CD14-positive monocyte (primary cell): ENCODE measurements around the gene BEST2. TPM values are rescaled to one million over a fixed set of nuclear protein-coding genes. Genes with fewer than 3 reads are reported as not detected.

Experiments
- DNase-seq, 3 donors: peaks; one replicate each; pipeline ENCODE4 v3.0.0-alpha.2; 2011 to 2022
- H2AFZ ChIP-seq: 2 replicates; pipeline ENCODE4 v1.6.0; 2012; ENCODE audit warnings: mild to moderate bottlenecking, low read depth, low read length, inconsistent platforms; ENCODE audit not compliant: insufficient read depth, poor library complexity, severe bottlenecking
- H3K27ac ChIP-seq, 2 donors: 1 replicate in 1 of 2; 2 replicates in 1 of 2; pipeline ENCODE4 v1.5.1; 2012 to 2013; ENCODE audit warnings: low read length in 2 of 2, control low read depth in 1 of 2, inconsistent platforms in 1 of 2, low read depth in 1 of 2, mild to moderate bottlenecking in 1 of 2
- H3K27me3 ChIP-seq, 2 donors: one replicate each; pipeline versions ENCODE4 v1.6.0 to v1.6.1; 2011 to 2013; ENCODE audit warnings: low read length in 2 of 2; ENCODE audit not compliant: control insufficient read depth in 2 of 2, insufficient read depth in 2 of 2
- H3K36me3 ChIP-seq, 2 donors: replicated peaks in 1 of 2; 1 replicate in 1 of 2; 2 replicates in 1 of 2; pipeline versions ENCODE4 v1.5.1 to v1.6.1; 2012 to 2013; ENCODE audit warnings: low read length in 2 of 2, control low read depth in 1 of 2, inconsistent platforms in 1 of 2, mild to moderate bottlenecking in 1 of 2; ENCODE audit not compliant: insufficient read depth in 2 of 2, control insufficient read depth in 1 of 2
- H3K4me1 ChIP-seq, 2 donors: 1 replicate in 1 of 2; 2 replicates in 1 of 2; pipeline versions ENCODE4 v1.5.1 to v1.6.1; 2012 to 2013; ENCODE audit warnings: low read length in 2 of 2, control low read depth in 1 of 2, inconsistent platforms in 1 of 2, mild to moderate bottlenecking in 1 of 2, moderate library complexity in 1 of 2; ENCODE audit not compliant: insufficient read depth in 2 of 2, control insufficient read depth in 1 of 2
- H3K4me2 ChIP-seq: replicated peaks from 2 replicates; pipeline ENCODE3; 2012; ENCODE audit warnings: low read length, moderate library complexity, mild to moderate bottlenecking; ENCODE audit not compliant: poor library complexity, severe bottlenecking; ENCODE audit errors: extremely low read depth
- H3K4me3 ChIP-seq, 3 experiments: fragments of 200-600 bp in 1 of 3; sonication (generic) in 1 of 3; replicated peaks in 1 of 3; 1 replicate in 2 of 3; 2 replicates in 1 of 3; pipeline ENCODE4 v1.5.1; 2011 to 2013; ENCODE audit warnings: low read length in 3 of 3, mild to moderate bottlenecking in 3 of 3, control low read depth in 2 of 3, low read depth in 2 of 3, inconsistent platforms in 1 of 3, moderate library complexity in 1 of 3
- H3K79me2 ChIP-seq: 2 replicates; pipeline ENCODE4 v1.6.0; 2012; ENCODE audit warnings: mild to moderate bottlenecking, control low read depth, inconsistent platforms, low read length, moderate library complexity; ENCODE audit not compliant: insufficient read depth
- H3K9ac ChIP-seq: 2 replicates; pipeline ENCODE4 v1.6.0; 2017; ENCODE audit warnings: low read length, mild to moderate bottlenecking; ENCODE audit not compliant: insufficient read depth, poor library complexity, severe bottlenecking
- H3K9me3 ChIP-seq, 2 donors: replicated peaks in 1 of 2; 1 replicate in 1 of 2; 2 replicates in 1 of 2; pipeline versions ENCODE4 v1.5.1 to v1.6.1; 2012 to 2013; ENCODE audit warnings: low read length in 2 of 2, control low read depth in 1 of 2; ENCODE audit not compliant: control insufficient read depth in 1 of 2, insufficient read depth in 1 of 2
- H4K20me1 ChIP-seq: 2 replicates; pipeline ENCODE4 v1.6.0; 2012; ENCODE audit warnings: mild to moderate bottlenecking, low read length, control low read depth, moderate library complexity; ENCODE audit not compliant: insufficient read depth
- H3K27ac Mint-ChIP-seq, 7 donors: one replicate each; pipeline ENCODE4 v1.8.0; 2020; ENCODE audit warnings: mild to moderate bottlenecking in 7 of 7, mixed read lengths in 7 of 7, moderate library complexity in 6 of 7, inconsistent platforms in 2 of 7
- H3K27me3 Mint-ChIP-seq, 3 donors: one replicate each; pipeline ENCODE4 v1.8.0; 2021 to 2022; ENCODE audit warnings: low read depth in 3 of 3, mild to moderate bottlenecking in 3 of 3, mixed read lengths in 3 of 3, moderate library complexity in 3 of 3, inconsistent platforms in 1 of 3
- H3K36me3 Mint-ChIP-seq, 2 donors: one replicate each; pipeline ENCODE4 v1.8.0; 2020; ENCODE audit warnings: mixed read lengths in 2 of 2, inconsistent platforms in 1 of 2, mild to moderate bottlenecking in 1 of 2
- H3K4me1 Mint-ChIP-seq: one replicate; pipeline ENCODE4 v1.8.0; 2020; ENCODE audit warnings: mild to moderate bottlenecking, mixed read lengths
- H3K4me3 Mint-ChIP-seq, 2 donors: one replicate each; pipeline ENCODE4 v1.8.0; 2020; ENCODE audit warnings: mild to moderate bottlenecking in 2 of 2, mixed read lengths in 2 of 2, moderate library complexity in 1 of 2
- H3K9me3 Mint-ChIP-seq, 7 donors: one replicate each; pipeline ENCODE4 v1.8.0; 2020 to 2022; ENCODE audit warnings: mixed read lengths in 7 of 7, mild to moderate bottlenecking in 6 of 7, moderate library complexity in 6 of 7, inconsistent platforms in 2 of 7
- CTCF ChIP-seq: fragments of 200-600 bp; IDR thresholded peaks from one replicate; pipeline ENCODE4 v1.8.0; 2022; ENCODE audit warnings: antibody characterized with exemption, mild to moderate bottlenecking
- WGBS: methylation state at CpG from one replicate; pipeline ENCODE4 v1.1.5; 2013; ENCODE audit warnings: missing lambda C conversion rate; ENCODE audit not compliant: insufficient coverage; 5-methylcytosine and 5-hydroxymethylcytosine counted together
- intact Hi-C, 2 donors: fragments of 100-400 bp; cut with micrococcal nuclease; formaldehyde crosslinking; loops; one replicate each; pipeline versions ENCODE4 v1.15.0 to v1.15.1; 2023
- polyA plus RNA-seq, 3 donors: library from polyadenylated mRNA; depleted of rRNA in 1 of 3; unstranded in 2 of 3; stranded (reverse) in 1 of 3; fragments of 300-500 nt in 2 of 3; fragments of >200 nt in 1 of 3; fragmentation: Illumina TruSeq in 2 of 3; gene quantifications; 1 replicate in 2 of 3; 2 replicates in 1 of 3; pipeline ENCODE4 v1.2.3, GENCODE V29; 2012 to 2021

BEST2 gene
- polyA plus RNA-seq, 3 donors: not detected

- Histone ChIP-seq H3K27me3 (no peaks in the 10 kb centered on the region), H3K9me3 (no peaks in the 10 kb centered on the region), H3K36me3 (no peaks in the 10 kb centered on the region), H3K4me3 (peak overlapping the region; percentile 85 to 100 (median 100)), H3K79me2 (peaks cover 79% of the 10 kb centered on the region), H3K27ac (peak overlapping the region; percentile 95 to 100), H3K4me1 (peaks cover 58 to 64% of the 10 kb centered on the region in 2 donors), H2AFZ (no peak overlapping the region), H3K4me2 (peak overlapping the region; percentile 99), H4K20me1 (peaks cover 42% of the 10 kb centered on the region), H3K9ac (peak overlapping the region; percentile 100)
- Mint-ChIP-seq H3K4me1 (peaks cover 44% of the 10 kb centered on the region), H3K36me3 (peaks cover 2 to 12% of the 10 kb centered on the region in 2 donors), H3K27ac (peak overlapping the region; percentile 99 to 100 (median 100)), H3K4me3 (peak overlapping the region; percentile 95 to 98), H3K27me3 (peaks cover 0 to 4% (median 1%) of the 10 kb centered on the region in 3 donors), H3K9me3 (peaks cover 0 to 7% (median 0%) of the 10 kb centered on the region in 7 donors)
- peak in 2 of 3 donors; percentile 35 to 46 for DNase-seq
- under 1% methylated on average over 20 of the region's 22 CpGs for whole genome bisulfite sequencing
- intact Hi-C loops: loop anchor here (1.0 to 10.0 kb wide), 5 partner anchors 8 to 362 kb away; partner anchors contain the start of genes CALR (in 1 of the 2), IER2 (in 1 of the 2), MAN2B1 (in 1 of the 2) and STX10 (in 1 of the 2)
- TF ChIP-seq CTCF: no peak
Measured at GRCh38 chr19:12790628-12791344, 39.2 kb downstream of the BEST2 start.

- peak; percentile 97 to 99 (median 98) for DNase-seq
- peak within 1 kb of the TSS; percentile 95 to 98 for H3K4me3 Mint-ChIP-seq
- Histone ChIP-seq H3K36me3 (no peaks in the 10 kb centered on the region), H3K4me2 (peak within 1 kb of the TSS; percentile 99), H3K9ac (peak within 1 kb of the TSS; percentile 100), H3K4me1 (peaks cover 60 to 64% of the 10 kb centered on the region in 2 donors), H2AFZ (no peak within 1 kb of the TSS), H3K27ac (peak within 1 kb of the TSS; percentile 95 to 100), H3K9me3 (no peaks in the 10 kb centered on the region), H4K20me1 (peaks cover 46% of the 10 kb centered on the region), H3K4me3 (peak within 1 kb of the TSS; percentile 86 to 100 (median 100)), H3K79me2 (peaks cover 78% of the 10 kb centered on the region), H3K27me3 (no peaks in the 10 kb centered on the region)
- H3K27ac Mint-ChIP-seq: peak within 1 kb of the TSS; percentile 99 to 100 (median 100)
- H3K4me1 Mint-ChIP-seq: peaks cover 51% of the 10 kb centered on the region
- WGBS: under 1% methylated on average over 73 of the region's 73 CpGs
- H3K36me3 Mint-ChIP-seq: peaks cover 2 to 12% of the 10 kb centered on the region in 2 donors
- TF ChIP-seq CTCF: no peak
- peaks cover 0 to 4% (median 1%) of the 10 kb centered on the region in 3 donors for H3K27me3 Mint-ChIP-seq
- intact Hi-C loops: loop anchor here (1.0 to 10.0 kb wide), 5 partner anchors 9 to 361 kb away; partner anchors contain the start of genes CALR (in 1 of the 2), IER2 (in 1 of the 2), MAN2B1 (in 1 of the 2) and STX10 (in 1 of the 2)
- H3K9me3 Mint-ChIP-seq: peaks cover 0 to 7% (median 0%) of the 10 kb centered on the region in 7 donors
Measured at GRCh38 chr19:12791345-12792050, 39.9 kb downstream of the BEST2 start, which contains the start of gene JUNB. JUNB (plus strand) TSS chr19:12791486; CDS start chr19:12791772, 286 bp downstream.
